ENCODE measurements around the gene SF3A1.

Gene SF3A1

DNA sequence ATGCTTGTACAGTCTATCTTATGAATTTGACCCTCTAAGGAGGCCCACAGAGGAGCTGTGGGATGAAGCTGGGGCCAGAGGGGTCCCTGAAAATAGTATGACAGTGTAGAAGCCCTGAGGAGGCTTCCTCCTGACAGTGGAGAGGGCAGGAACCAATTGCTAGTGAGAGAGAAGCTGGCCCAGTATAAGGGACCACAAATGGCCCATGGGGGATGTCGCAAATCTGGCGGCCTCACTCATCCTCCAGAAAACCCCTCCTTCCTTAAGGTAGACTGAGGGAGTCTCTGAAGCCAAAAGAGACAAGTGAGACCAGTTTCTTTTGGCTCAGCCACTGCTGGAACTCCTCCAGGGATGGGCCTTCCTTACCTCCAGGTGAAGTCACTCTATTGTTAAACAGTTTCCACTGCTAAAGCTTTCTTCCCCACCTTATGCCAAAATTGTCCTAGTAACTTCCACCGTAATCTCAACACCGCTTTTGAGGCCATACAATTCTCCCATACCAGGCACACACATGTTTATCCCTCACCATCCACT lies 49.6 kb downstream of the SF3A1 start:
- H3K9ac ChIP-seq (ENCODE audit: low read length in 5 of 5), result peak overlapping the region in 3 of 5 donors; percentile 11 to 54 (median 27)
- H3K27ac ChIP-seq (ENCODE audit: low read depth, low read length), result peak overlapping the region; percentile 93
- peaks cover 68 to 98% (median 97%) of the 10 kb centered on the region in 5 donors for H3K4me1 ChIP-seq (ENCODE audit: control insufficient read depth in 5 of 5, insufficient read depth in 5 of 5, low read length in 5 of 5)
- no peaks in the 10 kb centered on the region for H3K27me3 ChIP-seq (ENCODE audit: control insufficient read depth in 5 of 5, insufficient read depth in 4 of 5, low read length in 5 of 5)
- no peaks in the 10 kb centered on the region for H3K9me3 ChIP-seq (ENCODE audit: control insufficient read depth in 5 of 5, low read length in 5 of 5)
- peaks cover 0 to 13% (median 8%) of the 10 kb centered on the region in 5 donors for H3K36me3 ChIP-seq (ENCODE audit: control insufficient read depth in 5 of 5, insufficient read depth in 5 of 5, low read length in 5 of 5)
- H3K4me3 ChIP-seq (ENCODE audit: low read depth in 1 of 5, low read length in 5 of 5), result no peak overlapping the region

DNA sequence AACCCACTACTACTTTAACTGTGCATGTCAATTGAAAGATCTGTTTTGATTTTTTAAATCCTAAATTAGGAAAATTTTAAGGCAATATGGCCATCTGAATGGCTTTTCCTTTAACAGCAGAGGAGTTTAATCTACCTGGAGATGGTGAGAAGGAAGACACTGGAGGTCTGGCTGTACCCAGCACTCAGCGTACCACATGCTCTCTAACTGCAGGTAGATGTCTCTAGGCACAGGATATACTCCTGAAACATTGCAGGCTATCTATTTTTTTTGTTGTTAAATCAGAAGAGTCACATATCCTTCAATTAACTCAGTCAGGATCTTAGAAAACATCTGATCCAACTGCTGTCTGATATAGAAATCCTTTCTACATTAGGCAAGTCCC lies 50.1 kb downstream of the SF3A1 start:
- Histone ChIP-seq H3K9me3 (ENCODE audit: control insufficient read depth in 5 of 5, low read length in 5 of 5) (no peaks in the 10 kb centered on the region), H3K4me1 (ENCODE audit: control insufficient read depth in 5 of 5, insufficient read depth in 5 of 5, low read length in 5 of 5) (peaks cover 73 to 98% (median 97%) of the 10 kb centered on the region in 5 donors), H3K27ac (ENCODE audit: low read depth, low read length) (peak overlapping the region; percentile 93), H3K4me3 (ENCODE audit: low read depth in 1 of 5, low read length in 5 of 5) (no peak overlapping the region), H3K27me3 (ENCODE audit: control insufficient read depth in 5 of 5, insufficient read depth in 4 of 5, low read length in 5 of 5) (no peaks in the 10 kb centered on the region), H3K36me3 (ENCODE audit: control insufficient read depth in 5 of 5, insufficient read depth in 5 of 5, low read length in 5 of 5) (peaks cover 0 to 17% (median 8%) of the 10 kb centered on the region in 5 donors), H3K9ac (ENCODE audit: low read length in 5 of 5) (peak overlapping the region in 3 of 5 donors; percentile 11 to 54 (median 27))

GRCh38 chr22:30305906-30306626 lies 50.6 kb downstream of the SF3A1 start:
- H3K9me3 ChIP-seq (ENCODE audit: control insufficient read depth in 5 of 5, low read length in 5 of 5), result no peaks in the 10 kb centered on the region
- H3K36me3 ChIP-seq (ENCODE audit: control insufficient read depth in 5 of 5, insufficient read depth in 5 of 5, low read length in 5 of 5), result peaks cover 0 to 23% (median 13%) of the 10 kb centered on the region in 5 donors
- peak overlapping the region; percentile 43 to 78 (median 62) for H3K9ac ChIP-seq (ENCODE audit: low read length in 5 of 5)
- H3K4me3 ChIP-seq (ENCODE audit: low read depth in 1 of 5, low read length in 5 of 5), result peak overlapping the region; percentile 10 to 51 (median 25)
- H3K4me1 ChIP-seq (ENCODE audit: control insufficient read depth in 5 of 5, insufficient read depth in 5 of 5, low read length in 5 of 5), result peaks cover 72 to 98% (median 97%) of the 10 kb centered on the region in 5 donors
- peak overlapping the region; percentile 93 for H3K27ac ChIP-seq (ENCODE audit: low read depth, low read length)
- no peaks in the 10 kb centered on the region for H3K27me3 ChIP-seq (ENCODE audit: control insufficient read depth in 5 of 5, insufficient read depth in 4 of 5, low read length in 5 of 5)

GRCh38 chr22:30305519-30305905 lies 51.2 kb downstream of the SF3A1 start:
- no peaks in the 10 kb centered on the region for H3K9me3 ChIP-seq (ENCODE audit: control insufficient read depth in 5 of 5, low read length in 5 of 5)
- peak overlapping the region; percentile 93 for H3K27ac ChIP-seq (ENCODE audit: low read depth, low read length)
- H3K9ac ChIP-seq (ENCODE audit: low read length in 5 of 5), result peak overlapping the region; percentile 43 to 78 (median 62)
- peaks cover 0 to 27% (median 17%) of the 10 kb centered on the region in 5 donors for H3K36me3 ChIP-seq (ENCODE audit: control insufficient read depth in 5 of 5, insufficient read depth in 5 of 5, low read length in 5 of 5)
- peaks cover 68 to 98% (median 97%) of the 10 kb centered on the region in 5 donors for H3K4me1 ChIP-seq (ENCODE audit: control insufficient read depth in 5 of 5, insufficient read depth in 5 of 5, low read length in 5 of 5)
- no peaks in the 10 kb centered on the region for H3K27me3 ChIP-seq (ENCODE audit: control insufficient read depth in 5 of 5, insufficient read depth in 4 of 5, low read length in 5 of 5)
- peak overlapping the region; percentile 10 to 51 (median 25) for H3K4me3 ChIP-seq (ENCODE audit: low read depth in 1 of 5, low read length in 5 of 5)

DNA sequence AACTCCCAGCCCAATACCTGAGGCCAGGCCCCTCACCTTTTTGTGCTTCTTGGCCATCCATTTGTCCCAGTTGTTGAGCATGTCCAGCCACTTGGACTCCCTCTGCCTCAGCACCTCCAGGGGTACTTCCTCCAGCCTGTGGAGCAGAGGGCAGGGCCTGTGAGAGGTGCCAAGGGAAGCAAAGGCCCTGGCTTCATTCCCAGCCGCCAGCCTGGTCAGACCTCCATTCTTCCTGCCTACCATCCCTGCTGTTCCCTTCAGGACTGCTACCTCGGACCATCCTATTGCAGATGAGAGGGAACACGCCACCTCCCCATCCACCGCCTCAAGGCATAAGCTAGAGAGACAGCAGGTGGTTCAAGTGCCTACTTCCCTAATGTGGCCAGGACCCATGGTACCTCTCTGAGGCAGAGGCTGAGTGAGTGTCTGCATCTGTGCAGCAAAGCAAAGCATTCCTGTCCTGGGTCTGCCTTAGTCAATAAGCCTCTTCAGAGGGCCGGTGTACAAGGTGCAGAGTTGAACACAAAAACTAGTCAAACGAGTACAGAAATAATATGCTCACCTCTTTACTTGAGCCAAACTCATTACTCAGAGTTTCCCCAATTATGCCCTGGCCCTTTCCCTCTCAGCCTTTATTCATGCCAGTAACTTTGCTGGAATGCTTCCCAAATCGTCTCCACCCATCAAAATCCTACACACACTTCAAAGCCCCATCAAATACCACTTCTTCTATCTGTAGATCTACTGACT lies 52.0 kb downstream of the SF3A1 start:
- Histone ChIP-seq H3K9ac (ENCODE audit: low read length in 5 of 5) (peak overlapping the region; percentile 43 to 78 (median 62)), H3K9me3 (ENCODE audit: control insufficient read depth in 5 of 5, low read length in 5 of 5) (no peaks in the 10 kb centered on the region), H3K27ac (ENCODE audit: low read depth, low read length) (peak overlapping the region; percentile 93), H3K4me3 (ENCODE audit: low read depth in 1 of 5, low read length in 5 of 5) (peak overlapping the region in 2 of 5 donors; percentile 13 to 51), H3K4me1 (ENCODE audit: control insufficient read depth in 5 of 5, insufficient read depth in 5 of 5, low read length in 5 of 5) (peaks cover 59 to 93% (median 91%) of the 10 kb centered on the region in 5 donors), H3K36me3 (ENCODE audit: control insufficient read depth in 5 of 5, insufficient read depth in 5 of 5, low read length in 5 of 5) (peaks cover 0 to 34% (median 25%) of the 10 kb centered on the region in 5 donors), H3K27me3 (ENCODE audit: control insufficient read depth in 5 of 5, insufficient read depth in 4 of 5, low read length in 5 of 5) (no peaks in the 10 kb centered on the region)

DNA sequence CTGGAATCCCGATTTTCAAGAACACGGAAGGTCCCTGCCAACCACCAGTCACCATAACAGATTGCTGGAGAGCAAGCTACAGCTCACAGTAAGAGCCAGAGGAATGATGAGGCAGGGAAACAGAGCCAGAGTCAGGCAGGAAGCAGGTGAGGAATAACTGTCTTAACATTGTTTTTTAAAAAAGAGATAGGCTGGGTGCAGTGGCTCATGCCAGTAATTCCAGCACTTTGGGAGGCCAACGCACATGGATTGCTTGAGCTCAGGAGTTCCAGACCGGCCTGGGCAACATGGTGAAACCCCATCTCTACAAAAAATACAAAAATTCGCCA lies 53.9 kb downstream of the SF3A1 start:
- H3K4me1 ChIP-seq (ENCODE audit: control insufficient read depth in 5 of 5, insufficient read depth in 5 of 5, low read length in 5 of 5), result peaks cover 49 to 81% (median 75%) of the 10 kb centered on the region in 5 donors
- H3K4me3 ChIP-seq (ENCODE audit: low read depth in 1 of 5, low read length in 5 of 5), result no peak overlapping the region
- H3K9me3 ChIP-seq (ENCODE audit: control insufficient read depth in 5 of 5, low read length in 5 of 5), result no peaks in the 10 kb centered on the region
- peak overlapping the region in 3 of 5 donors; percentile 30 to 71 (median 59) for H3K9ac ChIP-seq (ENCODE audit: low read length in 5 of 5)
- no peaks in the 10 kb centered on the region for H3K27me3 ChIP-seq (ENCODE audit: control insufficient read depth in 5 of 5, insufficient read depth in 4 of 5, low read length in 5 of 5)
- H3K36me3 ChIP-seq (ENCODE audit: control insufficient read depth in 5 of 5, insufficient read depth in 5 of 5, low read length in 5 of 5), result peaks cover 0 to 51% (median 43%) of the 10 kb centered on the region in 5 donors
- H3K27ac ChIP-seq (ENCODE audit: low read depth, low read length), result peak overlapping the region; percentile 93

- Histone ChIP-seq H3K4me3 (ENCODE audit: low read depth in 1 of 5, low read length in 5 of 5) (peak overlapping the region in 1 of 5 donors; percentile 26), H3K9me3 (ENCODE audit: control insufficient read depth in 5 of 5, low read length in 5 of 5) (no peaks in the 10 kb centered on the region), H3K9ac (ENCODE audit: low read length in 5 of 5) (peak overlapping the region; percentile 0 to 71 (median 54)), H3K36me3 (ENCODE audit: control insufficient read depth in 5 of 5, insufficient read depth in 5 of 5, low read length in 5 of 5) (peaks cover 0 to 57% (median 49%) of the 10 kb centered on the region in 5 donors), H3K4me1 (ENCODE audit: control insufficient read depth in 5 of 5, insufficient read depth in 5 of 5, low read length in 5 of 5) (peaks cover 46 to 77% (median 70%) of the 10 kb centered on the region in 5 donors), H3K27me3 (ENCODE audit: control insufficient read depth in 5 of 5, insufficient read depth in 4 of 5, low read length in 5 of 5) (no peaks in the 10 kb centered on the region), H3K27ac (ENCODE audit: low read depth, low read length) (peak overlapping the region; percentile 93)
Observed at GRCh38 chr22:30301995-30302809, 54.5 kb downstream of the SF3A1 start.

DNA sequence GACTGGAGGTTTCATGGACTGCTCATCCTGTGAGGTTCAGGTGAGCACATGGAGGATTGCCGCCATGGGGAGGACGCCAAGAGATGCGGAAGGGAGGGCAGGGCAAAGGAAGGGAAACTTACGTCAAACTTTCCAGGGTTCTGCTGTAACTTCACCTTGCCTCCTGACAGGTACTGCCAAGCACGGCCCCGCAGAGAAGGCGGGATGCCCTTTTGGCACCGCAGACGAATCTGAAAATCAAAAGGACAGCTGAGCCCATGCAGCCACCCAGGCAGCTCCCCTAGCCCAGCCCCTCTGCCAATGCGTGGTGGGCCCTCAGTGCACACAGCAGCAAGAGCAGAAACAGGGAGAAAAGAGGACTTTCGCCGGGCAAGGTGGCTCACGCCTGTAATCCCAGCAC lies 57.4 kb downstream of the SF3A1 start:
- Histone ChIP-seq H3K4me3 (ENCODE audit: low read depth in 1 of 5, low read length in 5 of 5) (no peak overlapping the region), H3K36me3 (ENCODE audit: control insufficient read depth in 5 of 5, insufficient read depth in 5 of 5, low read length in 5 of 5) (peaks cover 0 to 86% (median 73%) of the 10 kb centered on the region in 5 donors), H3K9me3 (ENCODE audit: control insufficient read depth in 5 of 5, low read length in 5 of 5) (no peaks in the 10 kb centered on the region), H3K27ac (ENCODE audit: low read depth, low read length) (no peak overlapping the region), H3K9ac (ENCODE audit: low read length in 5 of 5) (peak overlapping the region in 2 of 5 donors; percentile 1 to 39), H3K27me3 (ENCODE audit: control insufficient read depth in 5 of 5, insufficient read depth in 4 of 5, low read length in 5 of 5) (no peaks in the 10 kb centered on the region), H3K4me1 (ENCODE audit: control insufficient read depth in 5 of 5, insufficient read depth in 5 of 5, low read length in 5 of 5) (peaks cover 23 to 49% (median 41%) of the 10 kb centered on the region in 5 donors)

DNA sequence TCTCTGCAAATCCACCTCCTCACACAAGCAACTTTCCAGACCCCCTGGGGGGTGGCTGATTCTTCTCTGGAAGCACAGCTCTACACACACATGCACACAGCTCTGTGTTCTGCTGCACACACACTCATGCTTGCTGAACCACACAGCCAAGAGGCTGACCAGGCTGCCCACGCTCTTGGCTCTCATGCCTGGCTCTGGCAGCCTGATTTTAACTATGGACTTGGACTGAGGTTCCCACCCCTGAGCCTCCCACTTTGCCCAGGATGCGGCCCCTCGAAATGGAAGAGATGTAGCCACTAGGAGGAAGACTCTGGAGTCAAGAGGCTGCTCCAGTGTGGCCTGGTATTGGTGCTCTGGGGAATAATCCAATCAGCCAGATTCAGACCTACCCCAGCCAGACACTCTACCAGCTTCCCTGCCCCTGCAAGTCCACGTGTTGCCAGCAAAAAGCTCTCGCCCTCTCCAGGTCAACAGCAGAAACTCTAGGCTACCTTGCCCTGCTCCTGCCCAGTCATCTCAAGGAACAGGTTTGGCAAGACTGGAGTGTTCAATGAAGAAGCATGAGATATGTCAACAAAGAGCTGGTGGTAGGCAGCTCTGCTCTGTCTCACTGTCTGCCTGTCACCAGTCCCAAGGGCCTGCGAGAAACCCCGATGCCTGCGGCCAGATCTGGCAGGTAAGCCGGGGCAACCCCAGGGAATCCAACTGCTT lies 58.5 kb downstream of the SF3A1 start:
- no peak overlapping the region for H3K27ac ChIP-seq (ENCODE audit: low read depth, low read length)
- H3K9me3 ChIP-seq (ENCODE audit: control insufficient read depth in 5 of 5, low read length in 5 of 5), result no peaks in the 10 kb centered on the region
- H3K9ac ChIP-seq (ENCODE audit: low read length in 5 of 5), result peak overlapping the region in 2 of 5 donors; percentile 1 to 39
- H3K36me3 ChIP-seq (ENCODE audit: control insufficient read depth in 5 of 5, insufficient read depth in 5 of 5, low read length in 5 of 5), result peaks cover 0 to 88% (median 76%) of the 10 kb centered on the region in 5 donors
- H3K4me1 ChIP-seq (ENCODE audit: control insufficient read depth in 5 of 5, insufficient read depth in 5 of 5, low read length in 5 of 5), result peaks cover 15 to 37% (median 29%) of the 10 kb centered on the region in 5 donors
- H3K4me3 ChIP-seq (ENCODE audit: low read depth in 1 of 5, low read length in 5 of 5), result no peak overlapping the region
- no peaks in the 10 kb centered on the region for H3K27me3 ChIP-seq (ENCODE audit: control insufficient read depth in 5 of 5, insufficient read depth in 4 of 5, low read length in 5 of 5)
